Neural cell (in vitro differentiated cells): ENCODE measurements around the gene TBX5. TPM values are rescaled to one million over a fixed set of nuclear protein-coding genes. Genes with fewer than 3 reads are reported as not detected.

ENCODE experiments used
- H2AFZ ChIP-seq: fragments of 200-600, 300-800 bp; sonication (generic), shearing (Covaris generic); 2 replicates; pipeline ENCODE4 v1.6.0; 2014; ENCODE audit warnings: low read depth, mild to moderate bottlenecking, antibody characterized with exemption, low read length, moderate library complexity
- H3F3A ChIP-seq: fragments of 200-600 bp; shearing (Covaris generic); 2 replicates; pipeline ENCODE4 v1.6.1; 2016; ENCODE audit warnings: mild to moderate bottlenecking, moderate library complexity, mixed read lengths, antibody characterized with exemption, low read length; ENCODE audit not compliant: insufficient read depth, poor library complexity, severe bottlenecking
- H3K27ac ChIP-seq: fragments of 200-600, 300-800 bp; sonication (generic), shearing (Covaris generic); 2 replicates; pipeline ENCODE4 v1.5.1; 2014; ENCODE audit warnings: mild to moderate bottlenecking, low read length, moderate library complexity
- H3K27me3 ChIP-seq: fragments of 300-800, 200-600 bp; sonication (generic), shearing (Covaris generic); 2 replicates; pipeline ENCODE4 v1.6.0; 2014; ENCODE audit warnings: mild to moderate bottlenecking, low read depth, low read length, moderate library complexity; ENCODE audit not compliant: insufficient read depth
- H3K36me3 ChIP-seq: fragments of 300-800, 200-600 bp; sonication (generic), shearing (Covaris generic); 2 replicates; pipeline ENCODE4 v1.5.1; 2014; ENCODE audit warnings: mild to moderate bottlenecking, antibody characterized with exemption, low read length, moderate library complexity; ENCODE audit not compliant: insufficient read depth
- H3K4me2 ChIP-seq: fragments of 300-800, 200-600 bp; sonication (generic), shearing (Covaris generic); 2 replicates; pipeline ENCODE4 v1.6.0; 2014; ENCODE audit warnings: mild to moderate bottlenecking, low read length
- H3K4me3 ChIP-seq: fragments of 300-800, 200-600 bp; sonication (generic), shearing (Covaris generic); 2 replicates; pipeline ENCODE4 v1.5.1; 2014; ENCODE audit warnings: mild to moderate bottlenecking, low read length, moderate library complexity
- H3K79me2 ChIP-seq: fragments of 200-600 bp; shearing (Covaris generic); replicated peaks from 2 replicates; pipeline ENCODE4 v1.6.0; 2014; ENCODE audit warnings: mild to moderate bottlenecking, low read length, moderate library complexity; ENCODE audit not compliant: insufficient read depth
- H3K9ac ChIP-seq: fragments of 300-800, 200-600 bp; sonication (generic), shearing (Covaris generic); 2 replicates; pipeline ENCODE4 v1.6.1; 2016; ENCODE audit warnings: mild to moderate bottlenecking, low read length, mixed read lengths
- H3K9me2 ChIP-seq: fragments of 200-600 bp; shearing (Covaris generic); 2 replicates; pipeline ENCODE4 v1.6.1; 2016; ENCODE audit warnings: mild to moderate bottlenecking, low read length, mixed read lengths; ENCODE audit not compliant: insufficient read depth
- H3K9me3 ChIP-seq: fragments of 200-600, 300-800 bp; sonication (generic), shearing (Covaris generic); 2 replicates; pipeline ENCODE4 v1.6.1; 2016; ENCODE audit warnings: mild to moderate bottlenecking, mixed run types, low read length, moderate library complexity, mixed read lengths
- H4K20me1 ChIP-seq: fragments of 200-600 bp; shearing (Covaris generic); 2 replicates; pipeline ENCODE4 v1.6.1; 2016; ENCODE audit warnings: mild to moderate bottlenecking, mixed run types; ENCODE audit not compliant: insufficient read depth
- EP300 ChIP-seq: fragments of 450-650 bp; conservative IDR thresholded peaks from 2 replicates; pipeline ENCODE4 v1.6.1; 2014; ENCODE audit warnings: antibody characterized with exemption, mild to moderate bottlenecking, moderate library complexity; ENCODE audit not compliant: poor library complexity, severe bottlenecking
- EZH2 ChIP-seq: fragments of 200-600, 300-800 bp; shearing (Covaris generic), sonication (generic); IDR thresholded peaks from 2 replicates; pipeline ENCODE4 v1.6.1; 2014; ENCODE audit warnings: antibody characterized with exemption, low read length, borderline replicate concordance, mild to moderate bottlenecking; ENCODE audit not compliant: insufficient read depth, poor library complexity, severe bottlenecking
- MXI1 ChIP-seq: fragments of 450-650 bp; conservative IDR thresholded peaks from 2 replicates; pipeline ENCODE4 v1.6.1; 2014; ENCODE audit warnings: antibody characterized with exemption, mild to moderate bottlenecking; ENCODE audit not compliant: poor library complexity, severe bottlenecking
- POLR2AphosphoS5 ChIP-seq: IDR thresholded peaks from 2 replicates; pipeline ENCODE4 v1.6.1; 2012
- RAD21 ChIP-seq: fragments of 450-650 bp; conservative IDR thresholded peaks from 2 replicates; pipeline ENCODE4 v1.6.1; 2014; ENCODE audit warnings: antibody characterized with exemption, mild to moderate bottlenecking, moderate library complexity
- SMC3 ChIP-seq: fragments of 450-650 bp; conservative IDR thresholded peaks from 2 replicates; pipeline ENCODE4 v1.6.1; 2014; ENCODE audit warnings: antibody characterized with exemption, mild to moderate bottlenecking, moderate library complexity; ENCODE audit not compliant: poor library complexity
- TAF1 ChIP-seq: IDR thresholded peaks from 2 replicates; pipeline ENCODE4 v1.6.1; 2012; ENCODE audit warnings: low read depth
- polyA plus RNA-seq: library from polyadenylated mRNA; depleted of rRNA; stranded (reverse); fragments of >200 nt; gene quantifications from 2 replicates; pipeline ENCODE4 v1.2.3, GENCODE V29; 2014
- TF ChIP-seq, protein P1 (sequence below): fragments of 450-650 bp; IDR thresholded peaks from 2 replicates; pipeline ENCODE4 v1.5.1; 2014; ENCODE audit warnings: antibody characterized with exemption, mild to moderate bottlenecking, moderate library complexity; ENCODE audit not compliant: poor library complexity, severe bottlenecking
- TF ChIP-seq, protein P2 (sequence below): IDR thresholded peaks from 2 replicates; pipeline ENCODE4 v1.6.1; 2012; ENCODE audit warnings: borderline replicate concordance

Gene TBX5
- polyA plus RNA-seq, 1 donor from 2014 or later, result not detected

DNA sequence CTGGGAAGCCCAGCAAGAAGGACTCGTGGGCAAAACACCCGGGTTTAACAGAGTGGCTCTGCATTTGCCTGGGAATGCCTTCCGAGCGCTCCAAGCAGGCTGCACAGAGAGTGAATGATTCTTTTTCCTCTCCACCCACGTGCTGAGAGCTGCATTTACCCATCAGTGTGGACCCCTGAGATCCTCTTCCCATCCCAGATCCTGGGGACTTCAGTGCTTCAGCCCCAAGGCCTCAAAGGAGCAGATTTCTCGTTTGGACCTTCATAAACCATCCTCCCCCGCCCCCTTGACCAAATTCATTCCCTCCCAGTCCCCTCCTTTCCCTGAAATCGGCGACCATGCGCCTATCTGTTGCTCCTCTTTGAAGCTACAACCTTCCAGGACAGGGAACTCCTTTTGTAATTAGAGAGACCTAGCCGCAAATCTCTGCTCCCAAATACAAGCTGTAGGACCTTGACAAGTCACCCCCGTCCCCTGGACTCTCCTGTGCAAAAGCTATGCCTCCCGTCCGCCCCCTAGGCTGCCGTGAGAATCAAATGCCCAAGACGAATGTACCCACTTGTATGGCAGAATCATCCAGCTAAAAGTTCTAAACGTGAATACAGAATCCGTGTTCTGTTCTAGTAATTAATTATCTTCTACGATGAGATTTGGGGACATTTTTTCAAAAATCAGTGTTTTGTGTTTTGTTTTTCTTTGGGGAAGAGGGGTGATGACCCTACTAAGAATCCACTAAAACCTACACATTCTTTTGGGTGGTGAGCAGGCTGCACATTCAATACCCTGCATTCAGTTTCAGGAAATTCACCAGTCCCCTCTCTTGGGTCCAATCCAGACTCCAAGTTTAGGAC is 8.8 kb downstream of the TBX5 start:
- Histone ChIP-seq H3K9ac (no peak overlapping the region), H3K27ac (no peak overlapping the region), H3K79me2 (no peaks in the 10 kb centered on the region), H3K9me2 (no peaks in the 10 kb centered on the region), H3K4me2 (no peak overlapping the region), H3K36me3 (no peaks in the 10 kb centered on the region), H3K4me3 (no peak overlapping the region), H3K27me3 (peaks cover 96% of the 10 kb centered on the region), H3F3A (no peaks in the 10 kb centered on the region), H2AFZ (no peak overlapping the region), H4K20me1 (no peaks in the 10 kb centered on the region), H3K9me3 (no peaks in the 10 kb centered on the region)
- no peak for TF ChIP-seq EZH2
- no peak for TF ChIP-seq EP300

DNA sequence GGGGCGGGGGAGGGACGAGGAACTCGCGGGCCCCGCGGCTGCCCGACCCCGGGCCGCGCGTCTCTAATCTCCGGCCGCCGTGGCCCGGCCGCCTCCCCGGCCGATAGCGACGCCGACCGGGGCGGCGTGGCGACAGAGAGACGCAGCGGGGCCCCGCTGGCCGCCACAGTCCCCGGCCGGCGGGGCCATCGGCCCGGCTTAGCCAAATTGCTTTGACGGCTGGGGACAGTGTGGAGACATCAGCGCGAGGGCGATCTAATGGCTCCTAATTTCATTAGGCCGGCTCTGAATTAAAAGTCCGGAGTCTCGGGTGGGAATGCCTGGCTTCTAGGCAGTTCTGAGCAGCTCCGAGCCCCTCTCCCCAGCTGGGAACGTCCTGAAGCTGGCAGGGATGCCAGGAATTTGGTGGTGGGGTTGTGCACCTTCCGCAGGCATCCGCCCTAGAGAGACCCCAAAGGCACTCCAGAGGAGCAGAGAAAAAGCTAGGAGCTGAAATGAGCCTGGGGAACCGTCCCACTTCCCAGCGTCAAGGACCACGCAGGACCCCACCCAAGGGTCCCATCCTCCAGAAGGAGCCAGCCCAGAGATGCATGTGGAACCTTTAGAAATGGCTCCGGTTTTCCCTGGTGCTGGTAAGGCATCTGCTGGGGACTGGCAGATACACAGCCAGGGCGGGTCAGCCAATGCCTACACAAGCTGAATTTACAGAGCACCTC is 9.6 kb downstream of the TBX5 start:
- Histone ChIP-seq H3K79me2 (no peaks in the 10 kb centered on the region), H3K4me2 (no peak overlapping the region), H3K9me3 (no peaks in the 10 kb centered on the region), H3F3A (no peaks in the 10 kb centered on the region), H3K27me3 (peaks cover 93% of the 10 kb centered on the region), H3K36me3 (no peaks in the 10 kb centered on the region), H3K9ac (no peak overlapping the region), H3K9me2 (no peaks in the 10 kb centered on the region), H3K4me3 (no peak overlapping the region), H4K20me1 (no peaks in the 10 kb centered on the region), H2AFZ (no peak overlapping the region), H3K27ac (no peak overlapping the region)
- no peak for TF ChIP-seq SMC3
- TF ChIP-seq, protein P1, sequence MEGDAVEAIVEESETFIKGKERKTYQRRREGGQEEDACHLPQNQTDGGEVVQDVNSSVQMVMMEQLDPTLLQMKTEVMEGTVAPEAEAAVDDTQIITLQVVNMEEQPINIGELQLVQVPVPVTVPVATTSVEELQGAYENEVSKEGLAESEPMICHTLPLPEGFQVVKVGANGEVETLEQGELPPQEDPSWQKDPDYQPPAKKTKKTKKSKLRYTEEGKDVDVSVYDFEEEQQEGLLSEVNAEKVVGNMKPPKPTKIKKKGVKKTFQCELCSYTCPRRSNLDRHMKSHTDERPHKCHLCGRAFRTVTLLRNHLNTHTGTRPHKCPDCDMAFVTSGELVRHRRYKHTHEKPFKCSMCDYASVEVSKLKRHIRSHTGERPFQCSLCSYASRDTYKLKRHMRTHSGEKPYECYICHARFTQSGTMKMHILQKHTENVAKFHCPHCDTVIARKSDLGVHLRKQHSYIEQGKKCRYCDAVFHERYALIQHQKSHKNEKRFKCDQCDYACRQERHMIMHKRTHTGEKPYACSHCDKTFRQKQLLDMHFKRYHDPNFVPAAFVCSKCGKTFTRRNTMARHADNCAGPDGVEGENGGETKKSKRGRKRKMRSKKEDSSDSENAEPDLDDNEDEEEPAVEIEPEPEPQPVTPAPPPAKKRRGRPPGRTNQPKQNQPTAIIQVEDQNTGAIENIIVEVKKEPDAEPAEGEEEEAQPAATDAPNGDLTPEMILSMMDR, result no peak
- no peak for TF ChIP-seq EZH2
- TF ChIP-seq TAF1, result no peak
- TF ChIP-seq EP300, result no peak
- TF ChIP-seq RAD21, result no peak
- TF ChIP-seq, protein P2, sequence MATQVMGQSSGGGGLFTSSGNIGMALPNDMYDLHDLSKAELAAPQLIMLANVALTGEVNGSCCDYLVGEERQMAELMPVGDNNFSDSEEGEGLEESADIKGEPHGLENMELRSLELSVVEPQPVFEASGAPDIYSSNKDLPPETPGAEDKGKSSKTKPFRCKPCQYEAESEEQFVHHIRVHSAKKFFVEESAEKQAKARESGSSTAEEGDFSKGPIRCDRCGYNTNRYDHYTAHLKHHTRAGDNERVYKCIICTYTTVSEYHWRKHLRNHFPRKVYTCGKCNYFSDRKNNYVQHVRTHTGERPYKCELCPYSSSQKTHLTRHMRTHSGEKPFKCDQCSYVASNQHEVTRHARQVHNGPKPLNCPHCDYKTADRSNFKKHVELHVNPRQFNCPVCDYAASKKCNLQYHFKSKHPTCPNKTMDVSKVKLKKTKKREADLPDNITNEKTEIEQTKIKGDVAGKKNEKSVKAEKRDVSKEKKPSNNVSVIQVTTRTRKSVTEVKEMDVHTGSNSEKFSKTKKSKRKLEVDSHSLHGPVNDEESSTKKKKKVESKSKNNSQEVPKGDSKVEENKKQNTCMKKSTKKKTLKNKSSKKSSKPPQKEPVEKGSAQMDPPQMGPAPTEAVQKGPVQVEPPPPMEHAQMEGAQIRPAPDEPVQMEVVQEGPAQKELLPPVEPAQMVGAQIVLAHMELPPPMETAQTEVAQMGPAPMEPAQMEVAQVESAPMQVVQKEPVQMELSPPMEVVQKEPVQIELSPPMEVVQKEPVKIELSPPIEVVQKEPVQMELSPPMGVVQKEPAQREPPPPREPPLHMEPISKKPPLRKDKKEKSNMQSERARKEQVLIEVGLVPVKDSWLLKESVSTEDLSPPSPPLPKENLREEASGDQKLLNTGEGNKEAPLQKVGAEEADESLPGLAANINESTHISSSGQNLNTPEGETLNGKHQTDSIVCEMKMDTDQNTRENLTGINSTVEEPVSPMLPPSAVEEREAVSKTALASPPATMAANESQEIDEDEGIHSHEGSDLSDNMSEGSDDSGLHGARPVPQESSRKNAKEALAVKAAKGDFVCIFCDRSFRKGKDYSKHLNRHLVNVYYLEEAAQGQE, result no peak
- no peak for TF ChIP-seq MXI1
- no peak for TF ChIP-seq POLR2AphosphoS5
